ENCODE measurements around the gene TMEM205.

DNA sequence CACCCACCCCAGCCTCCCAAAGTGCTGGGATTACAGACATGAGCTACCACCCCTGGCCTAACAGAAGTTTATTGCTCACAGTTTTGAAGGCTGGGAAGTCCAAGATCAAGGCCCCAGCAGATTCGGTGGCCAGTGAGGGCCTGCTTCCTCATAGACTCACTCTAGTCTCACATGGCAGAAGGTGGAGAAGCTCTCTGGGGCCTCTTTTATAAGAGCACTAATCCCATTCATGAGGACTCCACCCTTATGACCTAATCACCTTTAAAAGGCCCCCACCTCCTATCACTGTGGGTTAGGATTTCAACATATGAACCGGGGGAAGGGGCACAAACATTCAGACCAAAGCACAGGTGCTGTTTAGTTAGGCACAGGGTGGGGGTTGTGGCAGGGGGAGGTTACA is 21.5 kb upstream of the TMEM205 start:
- TF ChIP-seq, protein P1, sequence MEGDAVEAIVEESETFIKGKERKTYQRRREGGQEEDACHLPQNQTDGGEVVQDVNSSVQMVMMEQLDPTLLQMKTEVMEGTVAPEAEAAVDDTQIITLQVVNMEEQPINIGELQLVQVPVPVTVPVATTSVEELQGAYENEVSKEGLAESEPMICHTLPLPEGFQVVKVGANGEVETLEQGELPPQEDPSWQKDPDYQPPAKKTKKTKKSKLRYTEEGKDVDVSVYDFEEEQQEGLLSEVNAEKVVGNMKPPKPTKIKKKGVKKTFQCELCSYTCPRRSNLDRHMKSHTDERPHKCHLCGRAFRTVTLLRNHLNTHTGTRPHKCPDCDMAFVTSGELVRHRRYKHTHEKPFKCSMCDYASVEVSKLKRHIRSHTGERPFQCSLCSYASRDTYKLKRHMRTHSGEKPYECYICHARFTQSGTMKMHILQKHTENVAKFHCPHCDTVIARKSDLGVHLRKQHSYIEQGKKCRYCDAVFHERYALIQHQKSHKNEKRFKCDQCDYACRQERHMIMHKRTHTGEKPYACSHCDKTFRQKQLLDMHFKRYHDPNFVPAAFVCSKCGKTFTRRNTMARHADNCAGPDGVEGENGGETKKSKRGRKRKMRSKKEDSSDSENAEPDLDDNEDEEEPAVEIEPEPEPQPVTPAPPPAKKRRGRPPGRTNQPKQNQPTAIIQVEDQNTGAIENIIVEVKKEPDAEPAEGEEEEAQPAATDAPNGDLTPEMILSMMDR (IDR thresholded peaks at IDR 0.05; ENCODE audit: poor library complexity): no peak
- TF ChIP-seq EZH2phosphoT487 (IDR thresholded peaks at IDR 0.05; ENCODE audit: low read depth, severe bottlenecking, unreplicated experiment) (no peak), EZH2 (IDR thresholded peaks at IDR 0.05; ENCODE audit: borderline replicate concordance) (no peak)

Measured in hepatocyte (in vitro differentiated cells).